ENCODE results near the gene SLC13A5. TPM values are rescaled to one million over a fixed set of nuclear protein-coding genes. Genes with fewer than 3 reads are reported as not detected.

The SLC13A5 gene
- total RNA-seq, 4 donors from 2014 or later = 0.39 TPM; not detected in 3

DNA sequence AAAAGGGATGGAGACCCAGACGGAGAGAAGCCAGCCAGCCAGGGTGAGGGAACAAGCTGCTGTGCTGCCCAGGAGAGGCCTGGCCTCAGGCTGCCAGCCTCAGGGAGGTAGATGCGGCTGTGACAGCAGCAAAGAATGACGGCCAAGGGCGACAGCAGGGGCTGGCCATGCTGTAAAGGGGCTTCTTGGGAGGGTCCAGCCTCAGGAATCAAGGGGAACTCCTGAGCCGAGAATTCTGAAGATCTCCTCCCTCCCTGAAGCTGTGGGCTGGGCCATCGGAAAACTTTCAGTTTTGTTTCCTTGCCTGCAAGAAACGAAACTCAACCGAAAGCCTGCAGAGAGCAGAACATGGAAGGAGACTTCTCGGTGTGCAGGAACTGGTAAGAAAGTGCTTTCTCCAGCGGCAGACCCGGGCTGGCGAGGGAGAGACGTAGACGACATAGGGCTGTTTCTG lies 42.6 kb upstream of the SLC13A5 start, which contains the start of gene XAF1:
Gene XAF1, plus strand, starts transcription at position 316 of the 454 bp plus-strand sequence. Its CDS starts 33 bp downstream, at position 349.
- peak within 1 kb of the TSS; percentile 40 to 58 for H3K4me3 ChIP-seq
- no peak for TF ChIP-seq CTCF (IDR thresholded peaks at IDR 0.05)
- H3K4me1 ChIP-seq = peaks cover 0 to 69% (median 11%) of the 10 kb centered on the region in 3 donors
- H3K27me3 ChIP-seq = no peaks in the 10 kb centered on the region
- H3K27ac ChIP-seq = peak within 1 kb of the TSS; percentile 52 to 86 (median 84)
- peaks cover 0 to 27% of the 10 kb centered on the region in 2 donors for H3K36me3 ChIP-seq
- whole genome bisulfite sequencing, 2 donors (ENCODE audit: low coverage in 1 of 2) = 2% methylated on average over 9 of the region's 14 CpGs; no CpG with 5 or more reads in 1 of the 2 donors
- no peak for ATAC-seq
- H3K9me3 ChIP-seq = no peaks in the 10 kb centered on the region

GRCh38 chr17:6755281-6755680 lies 42.1 kb upstream of the SLC13A5 start:
- H3K27me3 ChIP-seq = no peaks in the 10 kb centered on the region
- H3K4me1 ChIP-seq = peaks cover 0 to 69% (median 11%) of the 10 kb centered on the region in 3 donors
- H3K4me3 ChIP-seq = peak overlapping the region; percentile 40 to 58
- no peak for ATAC-seq
- no peaks in the 10 kb centered on the region for H3K9me3 ChIP-seq
- TF ChIP-seq POLR2A (IDR thresholded peaks at IDR 0.05) (no peak), CTCF (IDR thresholded peaks at IDR 0.05) (no peak), POLR2AphosphoS5 (IDR thresholded peaks at IDR 0.05) (no peak), EP300 (IDR thresholded peaks at IDR 0.05) (no peak)
- WGBS, 2 donors (ENCODE audit: low coverage in 1 of 2) = 6 to 47% methylated on average over 2 to 3 of the region's 5 CpGs
- H3K36me3 ChIP-seq = peaks cover 0 to 22% of the 10 kb centered on the region in 2 donors
- peak overlapping the region; percentile 52 to 86 (median 84) for H3K27ac ChIP-seq

DNA sequence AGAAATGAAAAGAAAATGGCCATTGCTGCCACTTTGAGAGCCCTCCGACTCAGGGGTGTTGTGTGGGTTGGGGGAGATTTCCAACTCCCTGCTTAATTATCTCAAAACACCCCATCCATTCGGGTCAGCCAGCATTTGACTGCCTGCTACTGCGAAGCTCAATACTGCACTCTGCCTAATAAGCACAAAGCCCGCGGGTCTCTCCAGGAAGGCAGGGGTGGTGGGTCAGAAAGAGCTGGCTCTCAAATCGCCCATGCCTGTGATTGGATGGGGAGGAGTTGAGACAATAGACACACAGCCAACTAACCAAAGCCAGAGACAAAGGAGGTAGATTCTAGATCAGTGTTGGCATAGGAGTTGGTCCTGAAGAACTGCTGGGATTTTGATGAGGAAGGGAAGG lies 40.4 kb upstream of the SLC13A5 start:
- WGBS, 2 donors (ENCODE audit: low coverage in 1 of 2) = 56 to 74% methylated on average over 2 to 4 of the region's 6 CpGs
- Histone ChIP-seq H3K27ac (peak overlapping the region in 3 of 4 donors; percentile 57 to 78 (median 64)), H3K4me3 (no peak overlapping the region), H3K4me1 (peaks cover 0 to 63% (median 11%) of the 10 kb centered on the region in 3 donors), H3K27me3 (no peaks in the 10 kb centered on the region), H3K9me3 (no peaks in the 10 kb centered on the region), H3K36me3 (peaks cover 0 to 5% of the 10 kb centered on the region in 2 donors)
- TF ChIP-seq POLR2A (IDR thresholded peaks at IDR 0.05) = no peak
- no peak for TF ChIP-seq CTCF (IDR thresholded peaks at IDR 0.05)
- TF ChIP-seq POLR2AphosphoS5 (IDR thresholded peaks at IDR 0.05) = no peak
- no peak for TF ChIP-seq EP300 (IDR thresholded peaks at IDR 0.05)
- ATAC-seq = no peak

DNA sequence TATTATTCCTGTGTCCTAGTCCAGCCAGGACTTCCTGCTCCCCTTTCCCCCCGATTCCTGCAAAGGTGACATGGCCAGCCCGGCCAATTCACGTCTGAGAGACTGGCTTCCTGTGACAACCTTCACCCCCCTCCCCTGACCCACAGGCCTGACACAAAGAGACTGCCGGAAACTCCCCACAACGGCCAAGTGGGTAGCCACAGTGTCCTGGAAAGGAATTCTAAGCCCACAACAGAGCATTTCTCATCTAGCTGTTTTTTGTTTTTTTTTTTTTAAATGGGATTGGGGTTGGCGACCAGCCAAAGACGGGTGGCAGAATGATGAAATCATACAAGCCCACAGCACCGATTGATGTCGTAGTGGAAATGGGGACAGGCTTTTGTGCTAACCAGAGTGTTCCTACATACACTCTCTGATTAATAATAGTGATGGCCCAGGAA lies 39.9 kb upstream of the SLC13A5 start:
- H3K9me3 ChIP-seq = no peaks in the 10 kb centered on the region
- H3K27me3 ChIP-seq = no peaks in the 10 kb centered on the region
- H3K27ac ChIP-seq = peak overlapping the region; percentile 39 to 78 (median 60)
- H3K4me1 ChIP-seq = peaks cover 0 to 58% (median 11%) of the 10 kb centered on the region in 3 donors
- 12% methylated on average over 8 of the region's 9 CpGs; no CpG with 5 or more reads in 1 of the 2 donors for WGBS, 2 donors (ENCODE audit: low coverage in 1 of 2)
- ATAC-seq = peak; percentile 76
- H3K4me3 ChIP-seq = no peak overlapping the region
- TF ChIP-seq POLR2AphosphoS5 (IDR thresholded peaks at IDR 0.05) (peak; percentile 10), POLR2A (IDR thresholded peaks at IDR 0.05) (no peak)
- no peaks in the 10 kb centered on the region for H3K36me3 ChIP-seq

- H3K36me3 ChIP-seq = no peaks in the 10 kb centered on the region
- 34 to 45% methylated on average over 5 to 6 of the region's 7 CpGs for WGBS, 2 donors (ENCODE audit: low coverage in 1 of 2)
- peaks cover 0 to 50% (median 11%) of the 10 kb centered on the region in 3 donors for H3K4me1 ChIP-seq
- H3K27me3 ChIP-seq = no peaks in the 10 kb centered on the region
- TF ChIP-seq EP300 (IDR thresholded peaks at IDR 0.05) (no peak), CTCF (IDR thresholded peaks at IDR 0.05) (no peak), POLR2AphosphoS5 (IDR thresholded peaks at IDR 0.05) (peak; percentile 7), POLR2A (IDR thresholded peaks at IDR 0.05) (no peak)
- peak; percentile 79 for ATAC-seq
- H3K9me3 ChIP-seq = no peaks in the 10 kb centered on the region
- no peak overlapping the region for H3K4me3 ChIP-seq
- H3K27ac ChIP-seq = peak overlapping the region; percentile 39 to 78 (median 60)
These were observed 39.1 kb upstream of the SLC13A5 start for GRCh38 chr17:6752068-6752909.
